22Rv1 (cell line): ENCODE measurements around the gene UBE2QL1.

Source experiments
- ZFX ChIP-seq: fragments of 450-650 bp; IDR thresholded peaks from 2 replicates; pipeline ENCODE4 v1.6.1; 2017; ENCODE audit warnings: antibody characterized with exemption, borderline replicate concordance
- TF ChIP-seq, protein P1 (sequence below): fragments of 450-650 bp; IDR thresholded peaks from 2 replicates; pipeline ENCODE4 v1.5.1; 2017; ENCODE audit warnings: mild to moderate bottlenecking

GRCh38 chr5:6518298-6519057 lies 69.8 kb downstream of the UBE2QL1 start:
- TF ChIP-seq, protein P1, sequence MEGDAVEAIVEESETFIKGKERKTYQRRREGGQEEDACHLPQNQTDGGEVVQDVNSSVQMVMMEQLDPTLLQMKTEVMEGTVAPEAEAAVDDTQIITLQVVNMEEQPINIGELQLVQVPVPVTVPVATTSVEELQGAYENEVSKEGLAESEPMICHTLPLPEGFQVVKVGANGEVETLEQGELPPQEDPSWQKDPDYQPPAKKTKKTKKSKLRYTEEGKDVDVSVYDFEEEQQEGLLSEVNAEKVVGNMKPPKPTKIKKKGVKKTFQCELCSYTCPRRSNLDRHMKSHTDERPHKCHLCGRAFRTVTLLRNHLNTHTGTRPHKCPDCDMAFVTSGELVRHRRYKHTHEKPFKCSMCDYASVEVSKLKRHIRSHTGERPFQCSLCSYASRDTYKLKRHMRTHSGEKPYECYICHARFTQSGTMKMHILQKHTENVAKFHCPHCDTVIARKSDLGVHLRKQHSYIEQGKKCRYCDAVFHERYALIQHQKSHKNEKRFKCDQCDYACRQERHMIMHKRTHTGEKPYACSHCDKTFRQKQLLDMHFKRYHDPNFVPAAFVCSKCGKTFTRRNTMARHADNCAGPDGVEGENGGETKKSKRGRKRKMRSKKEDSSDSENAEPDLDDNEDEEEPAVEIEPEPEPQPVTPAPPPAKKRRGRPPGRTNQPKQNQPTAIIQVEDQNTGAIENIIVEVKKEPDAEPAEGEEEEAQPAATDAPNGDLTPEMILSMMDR, result no peak
- no peak for TF ChIP-seq ZFX
